Esophagus squamous epithelium (tissue), 4 donors: ENCODE data around the gene KCNJ6.

Source experiments
- CTCF ChIP-seq, 6 experiments: fragments of 450-650 bp in 4 of 6; fragments of 200-600 bp in 2 of 6; sonication (generic) in 2 of 6; IDR thresholded peaks; one replicate each; pipeline ENCODE4 v1.5.1; 2016 to 2019; ENCODE audit warnings: antibody characterized with exemption in 6 of 6, mild to moderate bottlenecking in 4 of 6, moderate library complexity in 4 of 6
- POLR2A ChIP-seq, 4 donors: fragments of 450-650 bp; IDR thresholded peaks; one replicate each; pipeline ENCODE4 v1.6.1; 2017; ENCODE audit warnings: antibody characterized with exemption in 4 of 4, mild to moderate bottlenecking in 4 of 4, moderate library complexity in 3 of 4

GRCh38 chr21:37564341-37564923, 351.8 kb downstream of the KCNJ6 start:
- TF ChIP-seq POLR2A (IDR thresholded peaks at IDR 0.05) (no peak), CTCF (IDR thresholded peaks at IDR 0.05) (no peak)
